ENCODE data around the gene ADGRL1.
"Not testable (repeated sequence)": the region's sequence is repeated elsewhere in the genome, so short reads cannot be mapped to it uniquely, and the experiment has no call there.

Gene ADGRL1

GRCh38 chr19:14222886-14223285, 16.9 kb upstream of the ADGRL1 start:
- Histone ChIP-seq H3K4me2 (ENCODE audit: low read depth, low read length, poor library complexity, severe bottlenecking) (no peak overlapping the region), H3K9me2 (replicated peaks; ENCODE audit: insufficient read depth, low read length) (no peaks in the 10 kb centered on the region), H3K36me3 (ENCODE audit: low read length) (no peaks in the 10 kb centered on the region), H3K27me3 (ENCODE audit: low read length) (no peaks in the 10 kb centered on the region), H3K79me2 (ENCODE audit: insufficient read depth, low read length) (no peaks in the 10 kb centered on the region), H3K4me3 (ENCODE audit: insufficient read depth, low read length, poor library complexity, severe bottlenecking) (no peak overlapping the region), H3K9ac (ENCODE audit: low read length) (no peak overlapping the region), H3F3A (ENCODE audit: insufficient read depth) (no peaks in the 10 kb centered on the region), H3K27ac (ENCODE audit: low read depth, low read length) (no peak overlapping the region), H2AFZ (ENCODE audit: low read depth, low read length, severe bottlenecking) (no peak overlapping the region), H4K20me1 (ENCODE audit: low read depth, low read length) (no peaks in the 10 kb centered on the region), H3K9me3 (ENCODE audit: insufficient read depth, low read length) (no peaks in the 10 kb centered on the region)
- TF ChIP-seq EZH2phosphoT487 (conservative IDR thresholded peaks at IDR 0.05; ENCODE audit: low read length) (no peak), CTCF (IDR thresholded peaks at IDR 0.05; ENCODE audit: insufficient read depth, low read length, poor library complexity, severe bottlenecking) (no peak)

- not testable (repeated sequence) for H3K27ac ChIP-seq (ENCODE audit: low read depth, low read length); H4K20me1 ChIP-seq (ENCODE audit: low read depth, low read length); H3K79me2 ChIP-seq (ENCODE audit: insufficient read depth, low read length); H3K4me3 ChIP-seq (ENCODE audit: insufficient read depth, low read length, poor library complexity, severe bottlenecking); H3K27me3 ChIP-seq (ENCODE audit: low read length); H3K36me3 ChIP-seq (ENCODE audit: low read length); H3K9me2 ChIP-seq (replicated peaks; ENCODE audit: insufficient read depth, low read length); H3F3A ChIP-seq (ENCODE audit: insufficient read depth); H3K4me2 ChIP-seq (ENCODE audit: low read depth, low read length, poor library complexity, severe bottlenecking); H3K9ac ChIP-seq (ENCODE audit: low read length); H3K9me3 ChIP-seq (ENCODE audit: insufficient read depth, low read length); H2AFZ ChIP-seq (ENCODE audit: low read depth, low read length, severe bottlenecking)
Measured at GRCh38 chr19:14221345-14221744, 15.4 kb upstream of the ADGRL1 start.

- H3K4me3 ChIP-seq (ENCODE audit: insufficient read depth, low read length, poor library complexity, severe bottlenecking) = no peak overlapping the region
- H4K20me1 ChIP-seq (ENCODE audit: low read depth, low read length) = no peaks in the 10 kb centered on the region
- no peaks in the 10 kb centered on the region for H3K79me2 ChIP-seq (ENCODE audit: insufficient read depth, low read length)
- no peaks in the 10 kb centered on the region for H3K9me2 ChIP-seq (replicated peaks; ENCODE audit: insufficient read depth, low read length)
- no peaks in the 10 kb centered on the region for H3K9me3 ChIP-seq (ENCODE audit: insufficient read depth, low read length)
- no peak overlapping the region for H3K27ac ChIP-seq (ENCODE audit: low read depth, low read length)
- no peak overlapping the region for H3K9ac ChIP-seq (ENCODE audit: low read length)
- TF ChIP-seq EZH2phosphoT487 (conservative IDR thresholded peaks at IDR 0.05; ENCODE audit: low read length) = no peak
- no peak for TF ChIP-seq CTCF (IDR thresholded peaks at IDR 0.05; ENCODE audit: insufficient read depth, low read length, poor library complexity, severe bottlenecking)
- no peak overlapping the region for H2AFZ ChIP-seq (ENCODE audit: low read depth, low read length, severe bottlenecking)
- H3K36me3 ChIP-seq (ENCODE audit: low read length) = no peaks in the 10 kb centered on the region
- H3K27me3 ChIP-seq (ENCODE audit: low read length) = no peaks in the 10 kb centered on the region
- H3F3A ChIP-seq (ENCODE audit: insufficient read depth) = no peaks in the 10 kb centered on the region
- H3K4me2 ChIP-seq (ENCODE audit: low read depth, low read length, poor library complexity, severe bottlenecking) = no peak overlapping the region
Measured at GRCh38 chr19:14218620-14219330, 12.8 kb upstream of the ADGRL1 start.

- H3F3A ChIP-seq (ENCODE audit: insufficient read depth); H3K36me3 ChIP-seq (ENCODE audit: low read length); H3K9ac ChIP-seq (ENCODE audit: low read length); H3K4me2 ChIP-seq (ENCODE audit: low read depth, low read length, poor library complexity, severe bottlenecking); H3K9me3 ChIP-seq (ENCODE audit: insufficient read depth, low read length); H3K27me3 ChIP-seq (ENCODE audit: low read length); H2AFZ ChIP-seq (ENCODE audit: low read depth, low read length, severe bottlenecking); H3K27ac ChIP-seq (ENCODE audit: low read depth, low read length); H3K4me3 ChIP-seq (ENCODE audit: insufficient read depth, low read length, poor library complexity, severe bottlenecking); H3K9me2 ChIP-seq (replicated peaks; ENCODE audit: insufficient read depth, low read length); H3K79me2 ChIP-seq (ENCODE audit: insufficient read depth, low read length); H4K20me1 ChIP-seq (ENCODE audit: low read depth, low read length): not testable (repeated sequence)
Measured at GRCh38 chr19:14217886-14218285, 11.9 kb upstream of the ADGRL1 start.
